Sigmoid colon (tissue), 7 donors: ENCODE data around the gene MICAL1. TPM values are rescaled to one million over a fixed set of nuclear protein-coding genes. Genes with fewer than 3 reads are reported as not detected.

Experiments used
- DNase-seq: peaks from one replicate; pipeline ENCODE4 v3.0.0-alpha.2; 2019
- H3K27ac ChIP-seq, 4 donors: fragments of 200-600 bp; sonication (generic); one replicate each; pipeline ENCODE4 v1.5.1; 2016 to 2019; ENCODE audit warnings: mild to moderate bottlenecking in 1 of 4
- H3K27me3 ChIP-seq, 3 donors: fragments of 200-600 bp; sonication (generic); one replicate each; pipeline ENCODE4 v1.5.1; 2019; ENCODE audit warnings: mild to moderate bottlenecking in 1 of 3
- H3K36me3 ChIP-seq, 4 donors: fragments of 200-600 bp; sonication (generic); one replicate each; pipeline ENCODE4 v1.5.1; 2016 to 2019
- H3K4me1 ChIP-seq, 4 donors: fragments of 200-600 bp; sonication (generic); one replicate each; pipeline ENCODE4 v1.5.1; 2017 to 2019
- H3K4me3 ChIP-seq, 4 donors: fragments of 200-600 bp; sonication (generic); one replicate each; pipeline ENCODE4 v1.5.1; 2017 to 2019; ENCODE audit warnings: mild to moderate bottlenecking in 2 of 4, moderate library complexity in 1 of 4
- H3K9me3 ChIP-seq, 4 donors: fragments of 200-600 bp in 3 of 4; sonication (generic) in 3 of 4; one replicate each; pipeline versions ENCODE4 v1.5.1 to v1.6.1; 2013 to 2019
- CTCF ChIP-seq, 4 experiments: fragments of 450-650 bp in 3 of 4; fragments of 200-600 bp in 1 of 4; IDR thresholded peaks; one replicate each; pipeline ENCODE4 v1.5.1; 2016 to 2019; ENCODE audit warnings: antibody characterized with exemption in 4 of 4, mild to moderate bottlenecking in 3 of 4, moderate library complexity in 2 of 4
- EP300 ChIP-seq, 4 donors: sonication (generic); formaldehyde crosslinking; IDR thresholded peaks; one replicate each; pipeline ENCODE4 v1.6.1; 2017; ENCODE audit warnings: antibody characterized with exemption in 4 of 4
- POLR2A ChIP-seq, 2 donors: fragments of 450-650 bp; IDR thresholded peaks; one replicate each; pipeline ENCODE4 v1.6.1; 2016; ENCODE audit warnings: antibody characterized with exemption in 2 of 2, mild to moderate bottlenecking in 2 of 2, moderate library complexity in 2 of 2
- POLR2AphosphoS5 ChIP-seq, 4 donors: sonication (generic); formaldehyde crosslinking; IDR thresholded peaks; one replicate each; pipeline ENCODE4 v1.6.1; 2017; ENCODE audit warnings: antibody characterized with exemption in 4 of 4
- WGBS, 2 donors: extraction: QIAGEN DNeasy Blood & Tissue Kit; methylation state at CpG; one replicate each; pipeline ENCODE4 v1.1.7; 2013; 5-methylcytosine and 5-hydroxymethylcytosine counted together
- intact Hi-C: fragments of 100-400 bp; cut with DNase I; formaldehyde crosslinking; loops from one replicate; pipeline ENCODE4 v1.15.1; 2023
- polyA plus RNA-seq, 3 donors: library from polyadenylated mRNA; stranded (reverse); fragments of 200-250 nt; gene quantifications; one replicate each; pipeline ENCODE4 v1.2.3, GENCODE V29; 2013
- total RNA-seq, 4 donors: library from RNA; depleted of rRNA; stranded (reverse); fragments of >200 nt; gene quantifications; one replicate each; pipeline ENCODE4 v1.1.0, GENCODE V29; 2016
- donor health status: healthy with polysubstance abuse.
- donor health status: Bipolar disorder and iron deficiency.
- donor health status: healthy.

The MICAL1 gene
- total and polyA plus RNA-seq, 7 donors, result 7.8 to 71.3 (median 14.8) TPM

GRCh38 chr6:109490713-109491112 lies 35.1 kb upstream of the MICAL1 start:
- intact Hi-C loops, result no loop called here
- no peak for TF ChIP-seq CTCF (IDR thresholded peaks at IDR 0.05)
- no peak for TF ChIP-seq POLR2AphosphoS5 (IDR thresholded peaks at IDR 0.05)
- no peak for TF ChIP-seq POLR2A (IDR thresholded peaks at IDR 0.05)
- TF ChIP-seq EP300 (IDR thresholded peaks at IDR 0.05), result no peak
- Histone ChIP-seq H3K9me3 (no peaks in the 10 kb centered on the region), H3K27ac (no peak overlapping the region), H3K4me1 (no peaks in the 10 kb centered on the region), H3K36me3 (no peaks in the 10 kb centered on the region), H3K4me3 (no peak overlapping the region), H3K27me3 (no peaks in the 10 kb centered on the region)
- WGBS, 2 donors, result 63 to 81% methylated on average over 2 of the region's 2 CpGs
- no peak for DNase-seq

GRCh38 chr6:109488001-109488400 lies 32.4 kb upstream of the MICAL1 start:
- intact Hi-C loops, result no loop called here

GRCh38 chr6:109486068-109486467 lies 30.5 kb upstream of the MICAL1 start:
- WGBS, 2 donors, result 29 to 62% methylated on average over 1 of the region's 1 CpG
- Histone ChIP-seq H3K4me3 (no peak overlapping the region), H3K36me3 (peaks cover 0 to 8% (median 0%) of the 10 kb centered on the region in 4 donors), H3K4me1 (peaks cover 3 to 16% (median 14%) of the 10 kb centered on the region in 4 donors), H3K27me3 (no peaks in the 10 kb centered on the region), H3K9me3 (no peaks in the 10 kb centered on the region), H3K27ac (no peak overlapping the region)
- intact Hi-C loops, result no loop called here
- DNase-seq, result no peak
- TF ChIP-seq POLR2AphosphoS5 (IDR thresholded peaks at IDR 0.05) (no peak), POLR2A (IDR thresholded peaks at IDR 0.05) (no peak), CTCF (IDR thresholded peaks at IDR 0.05) (no peak), EP300 (IDR thresholded peaks at IDR 0.05) (no peak)

More at GRCh38 chr6:109488001-109488400, 32.4 kb upstream of the MICAL1 start:
- no peaks in the 10 kb centered on the region for H3K27me3 ChIP-seq
- no peaks in the 10 kb centered on the region for H3K4me1 ChIP-seq
- H3K9me3 ChIP-seq, result no peaks in the 10 kb centered on the region
- H3K4me3 ChIP-seq, result no peak overlapping the region
- no peak for DNase-seq
- H3K27ac ChIP-seq, result no peak overlapping the region
- no peaks in the 10 kb centered on the region for H3K36me3 ChIP-seq
- TF ChIP-seq POLR2A (IDR thresholded peaks at IDR 0.05) (no peak), CTCF (IDR thresholded peaks at IDR 0.05) (no peak), EP300 (IDR thresholded peaks at IDR 0.05) (no peak), POLR2AphosphoS5 (IDR thresholded peaks at IDR 0.05) (no peak)

GRCh38 chr6:109485266-109485935 lies 29.8 kb upstream of the MICAL1 start:
- no peak for DNase-seq
- 84 to 85% methylated on average over 3 of the region's 3 CpGs for WGBS, 2 donors
- Histone ChIP-seq H3K4me3 (no peak overlapping the region), H3K27ac (no peak overlapping the region), H3K9me3 (no peaks in the 10 kb centered on the region), H3K36me3 (peaks cover 0 to 14% (median 0%) of the 10 kb centered on the region in 4 donors), H3K4me1 (peaks cover 3 to 22% (median 21%) of the 10 kb centered on the region in 4 donors), H3K27me3 (no peaks in the 10 kb centered on the region)
- intact Hi-C loops, result no loop called here
- no peak for TF ChIP-seq EP300 (IDR thresholded peaks at IDR 0.05)

- peak overlapping the region in 2 of 4 donors; percentile 78 to 100 for H3K4me3 ChIP-seq
These were observed 28.6 kb upstream of the MICAL1 start for GRCh38 chr6:109484122-109484521.

More at GRCh38 chr6:109484122-109484521, 28.6 kb upstream of the MICAL1 start:
- no peaks in the 10 kb centered on the region for H3K9me3 ChIP-seq
- no peak for DNase-seq
- no peak for TF ChIP-seq EP300 (IDR thresholded peaks at IDR 0.05)
- no peak for TF ChIP-seq POLR2AphosphoS5 (IDR thresholded peaks at IDR 0.05)
- no peak for TF ChIP-seq CTCF (IDR thresholded peaks at IDR 0.05)
- TF ChIP-seq POLR2A (IDR thresholded peaks at IDR 0.05), result no peak
- H3K27me3 ChIP-seq, result no peaks in the 10 kb centered on the region
- 75 to 79% methylated on average over 3 of the region's 3 CpGs for WGBS, 2 donors
- peak overlapping the region; percentile 73 to 90 (median 79) for H3K27ac ChIP-seq
- intact Hi-C loops, result loop anchor here (5.0 kb wide), 1 partner anchor 208 kb away; the partner anchor contains the start of genes AK9 and FIG4
- peaks cover 3 to 34% (median 32%) of the 10 kb centered on the region in 4 donors for H3K4me1 ChIP-seq
- H3K36me3 ChIP-seq, result peaks cover 0 to 14% (median 0%) of the 10 kb centered on the region in 4 donors
